PFSK-1 (cell line): ENCODE results near the gene ADAMTS1. TPM values are rescaled to one million over a fixed set of nuclear protein-coding genes. Genes with fewer than 3 reads are reported as not detected.

Experiments
- FOXP2 ChIP-seq: optimal IDR thresholded peaks from 2 replicates; pipeline ENCODE3; 2011; ENCODE audit warnings: borderline replicate concordance, control low read depth, inconsistent platforms; ENCODE audit not compliant: insufficient read depth; ENCODE audit errors: extremely low read length, extremely low read depth
- POLR2AphosphoS5 ChIP-seq: IDR thresholded peaks from 2 replicates; pipeline ENCODE4 v1.6.1; 2012; ENCODE audit warnings: low read depth, mild to moderate bottlenecking, control low read depth, low read length, moderate library complexity
- REST ChIP-seq, 2 experiments: IDR thresholded peaks; 2 replicates each; pipeline versions ENCODE4 v1.6.1 to v1.8.0; 2011 to 2012; ENCODE audit warnings: low read depth in 2 of 2, low read length in 2 of 2, control low read depth in 1 of 2, inconsistent platforms in 1 of 2, mild to moderate bottlenecking in 1 of 2, moderate library complexity in 1 of 2; ENCODE audit not compliant: insufficient read depth in 1 of 2
- SIN3A ChIP-seq: IDR thresholded peaks from 2 replicates; pipeline ENCODE4 v1.6.1; 2012; ENCODE audit warnings: mild to moderate bottlenecking, low read length, moderate library complexity, borderline replicate concordance; ENCODE audit not compliant: insufficient read depth
- TAF1 ChIP-seq: IDR thresholded peaks from 2 replicates; pipeline ENCODE4 v1.6.1; 2012; ENCODE audit warnings: low read length, control low read depth, borderline replicate concordance; ENCODE audit not compliant: insufficient read depth
- polyA plus RNA-seq: library from polyadenylated mRNA; unstranded; fragments of >200 nt; gene quantifications from one replicate; pipeline ENCODE4 v1.2.1, GENCODE V29; 2012; ENCODE audit warnings: low read depth, missing spikeins; ENCODE audit not compliant: insufficient read length

ADAMTS1 gene
- 44.0 TPM for polyA plus RNA-seq

DNA sequence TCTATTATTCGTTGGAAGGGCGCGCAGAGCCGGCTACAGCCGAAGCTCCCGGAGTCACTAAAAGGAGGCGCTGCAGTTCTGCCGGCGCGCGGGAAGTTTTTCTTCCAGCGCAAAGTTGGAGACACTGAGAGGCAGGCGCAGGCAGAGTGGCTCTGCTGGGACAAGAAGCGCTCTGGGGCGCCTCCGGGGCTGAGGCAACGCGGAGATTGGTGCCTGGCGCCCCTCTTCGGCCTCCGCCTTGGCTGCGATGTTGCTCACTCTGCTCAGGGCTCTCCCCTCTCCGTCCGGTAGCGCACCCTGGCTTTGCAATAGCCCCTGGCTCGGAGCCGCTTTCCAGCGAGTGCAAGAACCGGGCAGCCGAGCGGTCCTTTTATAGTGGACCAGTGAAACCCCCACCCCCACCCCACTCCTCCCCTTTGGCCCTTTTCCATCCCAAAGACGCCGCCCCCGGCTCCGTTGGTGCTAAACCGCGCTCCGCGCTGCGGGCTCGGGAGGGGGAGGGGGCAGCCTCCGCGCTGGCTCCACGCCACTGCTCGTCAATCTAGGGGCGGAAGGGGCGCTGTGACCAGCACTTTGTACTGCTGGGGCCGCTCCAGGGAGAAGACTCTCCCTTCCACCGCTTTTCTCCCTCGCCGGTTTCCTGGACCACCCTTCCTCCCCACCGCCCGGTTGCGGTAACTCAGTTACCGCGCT is at the start of gene ADAMTS1:
Gene ADAMTS1, minus strand, starts transcription at position 344 of the 693 bp plus-strand sequence. CDS start 455 bp downstream, outside the sequence.
- peak; percentile 95 for TF ChIP-seq SIN3A
- no peak for TF ChIP-seq FOXP2
- peak; percentile 60 to 69; a peak in 3 of 4 replicates for TF ChIP-seq REST (IDR thresholded peaks at IDR 0.05; ENCODE audit: insufficient read depth in 1 of 2, low read depth in 2 of 2, low read length in 2 of 2)
- peak; percentile 96; the same call in 1 of the 2 replicates for TF ChIP-seq TAF1
- peak; percentile 100 for TF ChIP-seq POLR2AphosphoS5

DNA sequence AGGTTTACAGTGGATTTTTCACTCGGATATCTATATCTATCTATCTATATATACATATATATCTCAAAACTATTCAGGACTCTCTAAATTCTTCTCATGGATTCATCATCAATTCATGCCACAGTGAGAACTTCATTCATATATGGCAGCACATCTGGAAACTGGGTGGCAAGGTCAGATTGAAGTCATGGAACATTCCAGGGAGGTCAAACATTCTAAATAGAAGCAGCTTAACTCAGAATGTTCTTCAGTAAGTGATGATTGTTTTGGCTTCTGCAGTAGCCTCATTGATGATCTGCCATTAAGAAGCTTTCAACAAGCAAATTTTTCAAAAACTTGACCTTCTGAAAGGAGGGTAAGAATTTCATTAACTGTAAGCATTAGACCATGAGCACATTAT is 46.9 kb upstream of the ADAMTS1 start:
- no peak for TF ChIP-seq POLR2AphosphoS5
- TF ChIP-seq REST (IDR thresholded peaks at IDR 0.05; ENCODE audit: insufficient read depth in 1 of 2, low read depth in 2 of 2, low read length in 2 of 2) = no peak
- no peak for TF ChIP-seq TAF1
- no peak for TF ChIP-seq FOXP2
- no peak for TF ChIP-seq SIN3A

DNA sequence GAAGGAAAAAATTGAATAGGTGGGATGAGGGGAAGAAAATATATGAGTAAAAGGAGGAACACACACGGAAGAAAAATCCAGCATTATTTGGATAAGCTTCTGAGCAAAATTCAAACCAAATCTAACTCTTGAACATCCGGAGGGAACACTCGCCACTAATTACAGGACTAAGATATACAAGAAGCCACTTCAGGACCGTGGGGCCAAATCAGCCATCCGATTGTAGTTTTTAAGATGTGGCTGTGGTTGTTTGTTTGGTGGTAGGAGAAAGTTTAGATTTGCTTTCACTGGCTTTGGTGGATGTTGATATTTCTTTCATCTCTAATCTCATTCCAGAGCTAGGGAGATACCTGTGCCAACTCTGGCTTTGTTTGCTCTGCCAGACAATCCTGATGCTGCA is 43.7 kb upstream of the ADAMTS1 start:
- no peak for TF ChIP-seq REST (IDR thresholded peaks at IDR 0.05; ENCODE audit: insufficient read depth in 1 of 2, low read depth in 2 of 2, low read length in 2 of 2)
- TF ChIP-seq SIN3A = no peak
- no peak for TF ChIP-seq POLR2AphosphoS5
- no peak for TF ChIP-seq TAF1
- TF ChIP-seq FOXP2 = no peak

GRCh38 chr21:26888256-26888655 is 43.0 kb upstream of the ADAMTS1 start:
- TF ChIP-seq REST (IDR thresholded peaks at IDR 0.05; ENCODE audit: insufficient read depth in 1 of 2, low read depth in 2 of 2, low read length in 2 of 2) = no peak
- no peak for TF ChIP-seq TAF1
- no peak for TF ChIP-seq POLR2AphosphoS5
- no peak for TF ChIP-seq SIN3A
- no peak for TF ChIP-seq FOXP2

DNA sequence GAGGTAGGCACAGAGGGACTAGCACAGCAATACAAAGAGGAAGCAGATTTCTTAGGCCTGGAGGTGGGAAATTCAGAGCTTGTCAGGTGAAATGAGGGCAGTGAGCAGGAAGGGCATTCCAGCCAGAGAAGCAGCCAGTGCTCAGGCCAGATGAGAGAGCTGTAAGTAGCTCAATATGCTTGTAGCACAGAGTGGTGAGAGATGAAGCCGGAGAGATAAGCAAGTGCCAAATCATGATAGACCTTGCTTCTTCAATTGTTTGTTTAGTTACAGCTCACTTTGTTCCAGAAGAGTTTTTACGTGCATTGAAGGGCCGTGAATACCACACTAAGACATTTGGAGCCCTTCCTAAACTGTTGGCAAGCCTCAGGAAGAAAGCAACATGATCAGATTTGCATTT is 42.0 kb upstream of the ADAMTS1 start:
- TF ChIP-seq SIN3A = no peak
- no peak for TF ChIP-seq TAF1
- no peak for TF ChIP-seq POLR2AphosphoS5
- no peak for TF ChIP-seq REST (IDR thresholded peaks at IDR 0.05; ENCODE audit: insufficient read depth in 1 of 2, low read depth in 2 of 2, low read length in 2 of 2)
- no peak for TF ChIP-seq FOXP2
